GM12878 (cell line): ENCODE measurements around the gene HMCN1. TPM values are rescaled to one million over a fixed set of nuclear protein-coding genes. Genes with fewer than 3 reads are reported as not detected.

Experiments
- ATAC-seq: fragments of 200-7000 bp; cut with Tn5 transposase; 3 replicates; pipeline ENCODE4 v1.9.1; 2020; ENCODE audit warnings: mild to moderate bottlenecking, moderate library complexity
- BruUV-seq: library from RNA; stranded (reverse); fragments of 400-500 nt; replicated peaks from 2 replicates; lab custom pipeline; 2021; lab: Mats Ljungman, UMichigan
- CTCF ChIA-PET: fragments of 300-600 bp; sonication (Branson Sonifier 250); formaldehyde crosslinking; extraction: SDS; loops from one replicate; lab custom pipeline; 2021; ENCODE audit warnings: inconsistent platforms; lab: Yijun Ruan, JAX
- POLR2A ChIA-PET: fragments of 350-600 bp; formaldehyde crosslinking; extraction: SDS; loops from one replicate; lab custom pipeline; 2021; ENCODE audit warnings: inconsistent platforms; lab: Charles Lee
- RAD21 ChIA-PET: fragments of 300-600 bp; sonication (Branson Sonifier 250); formaldehyde crosslinking; loops from one replicate; lab custom pipeline; 2023; ENCODE audit warnings: antibody characterized with exemption; ENCODE audit not compliant: unreplicated experiment; lab: Charles Lee
- SMC1A ChIA-PET: fragments of 300-600 bp; sonication (Branson Sonifier 250); formaldehyde crosslinking; loops from one replicate; lab custom pipeline; 2023; ENCODE audit not compliant: unreplicated experiment, uncharacterized antibody; lab: Charles Lee
- DNase-seq: peaks from one replicate; pipeline ENCODE4 v3.0.0-alpha.2; 2011; ENCODE audit warnings: low read depth, low spot score
- FAIRE-seq: peaks from 3 replicates; lab custom pipeline; 2011; peaks lifted over from hg19 to GRCh38; lab: Jason Lieb, UNC
- H2AFZ ChIP-seq: 2 replicates; pipeline ENCODE4 v1.6.0; 2011; ENCODE audit warnings: low read depth, low read length, control low read depth; ENCODE audit not compliant: control insufficient read depth
- H3K27ac ChIP-seq: 2 replicates; pipeline ENCODE4 v1.5.1; 2011; ENCODE audit warnings: control low read depth; ENCODE audit not compliant: control insufficient read depth, insufficient read depth
- H3K27me3 ChIP-seq, 2 experiments: replicated peaks in 1 of 2; 2 replicates each; pipeline versions ENCODE4 v1.6.0 to v1.6.1; 2011; ENCODE audit warnings: low read length in 1 of 2; ENCODE audit not compliant: control insufficient read depth in 2 of 2, insufficient read depth in 2 of 2
- H3K36me3 ChIP-seq, 2 experiments: 2 replicates each; pipeline ENCODE4 v1.5.1; 2011; ENCODE audit warnings: low read length in 1 of 2; ENCODE audit not compliant: control insufficient read depth in 2 of 2, insufficient read depth in 2 of 2
- H3K4me1 ChIP-seq: 2 replicates; pipeline ENCODE4 v1.6.1; 2011; ENCODE audit warnings: mild to moderate bottlenecking, low read length, moderate library complexity, mixed read lengths; ENCODE audit not compliant: control insufficient read depth, insufficient read depth
- H3K4me2 ChIP-seq: 2 replicates; pipeline ENCODE4 v1.6.0; 2011; ENCODE audit warnings: control low read depth; ENCODE audit not compliant: control insufficient read depth, insufficient read depth
- H3K4me3 ChIP-seq: fragments of 200-600 bp; sonication (generic); 2 replicates; pipeline ENCODE4 v1.5.1; 2016
- H3K79me2 ChIP-seq: 2 replicates; pipeline ENCODE4 v1.6.0; 2011; ENCODE audit warnings: low read length; ENCODE audit not compliant: control insufficient read depth, insufficient read depth
- H3K9ac ChIP-seq: 2 replicates; pipeline ENCODE4 v1.8.0; 2011; ENCODE audit warnings: low read length, control low read depth, mixed read lengths; ENCODE audit not compliant: control insufficient read depth, insufficient read depth
- H3K9me3 ChIP-seq: replicated peaks from 3 replicates; pipeline ENCODE4 v1.5.1; 2011; ENCODE audit warnings: mild to moderate bottlenecking, low read length; ENCODE audit not compliant: control insufficient read depth, insufficient read depth
- H4K20me1 ChIP-seq: 2 replicates; pipeline ENCODE4 v1.6.0; 2011; ENCODE audit not compliant: control insufficient read depth, insufficient read depth
- CHD1 ChIP-seq: IDR thresholded peaks from 2 replicates; pipeline ENCODE4 v1.6.1; 2012; ENCODE audit warnings: low read depth, low read length, improper control_type of control experiment
- CHD4 ChIP-seq: fragments of 200-600 bp; sonication (generic); IDR thresholded peaks from 2 replicates; pipeline ENCODE4 v1.6.1; 2016; ENCODE audit warnings: mild to moderate bottlenecking
- EZH2 ChIP-seq: IDR thresholded peaks from 2 replicates; pipeline ENCODE4 v1.6.1; 2012; ENCODE audit warnings: low read depth, mild to moderate bottlenecking, control low read depth, inconsistent platforms, low read length, borderline replicate concordance; ENCODE audit not compliant: control insufficient read depth
- IKZF1 ChIP-seq: fragments of 450-650 bp; conservative IDR thresholded peaks from 2 replicates; pipeline ENCODE4 v1.6.1; 2017; ENCODE audit warnings: antibody characterized with exemption, mild to moderate bottlenecking
- JUNB ChIP-seq: IDR thresholded peaks from 2 replicates; pipeline ENCODE4 v1.6.1; 2016; ENCODE audit warnings: antibody characterized with exemption, mild to moderate bottlenecking
- MEF2B ChIP-seq: fragments of 450-650 bp; IDR thresholded peaks from 2 replicates; pipeline ENCODE4 v1.6.1; 2018; ENCODE audit warnings: mild to moderate bottlenecking, moderate library complexity; ENCODE audit not compliant: partially characterized antibody, poor library complexity, severe bottlenecking
- NFXL1 ChIP-seq: fragments of 450-650 bp; IDR thresholded peaks from 2 replicates; pipeline ENCODE4 v1.6.1; 2017; ENCODE audit warnings: antibody characterized with exemption, mild to moderate bottlenecking, borderline replicate concordance
- RFX5 ChIP-seq: IDR thresholded peaks from 2 replicates; pipeline ENCODE4 v1.6.1; 2011; ENCODE audit warnings: low read depth, low read length, improper control_type of control experiment
- ZNF24 ChIP-seq: fragments of 450-650 bp; IDR thresholded peaks from 2 replicates; pipeline ENCODE4 v1.6.1; 2017; ENCODE audit warnings: antibody characterized with exemption, mild to moderate bottlenecking
- WGBS: methylation state at CpG from one replicate; pipeline ENCODE4 v1.1.6; 2016; ENCODE audit warnings: low lambda C conversion rate; ENCODE audit not compliant: insufficient replicate concordance, insufficient coverage; ENCODE audit errors: missing lambda C conversion rate; 5-methylcytosine and 5-hydroxymethylcytosine counted together
- in situ Hi-C: fragments of 300-500 bp; cut with MboI; formaldehyde crosslinking; loops from 9 replicates; pipeline ENCODE4 v1.14.3; 2018; ENCODE audit warnings: mixed read lengths
- intact Hi-C: fragments of 100-400 bp; cut with micrococcal nuclease; formaldehyde crosslinking; loops from one replicate; pipeline ENCODE4 v1.14.2; 2022; ENCODE audit not compliant: unreplicated experiment
- polyA plus RNA-seq, 11 experiments: library from polyadenylated mRNA; depleted of rRNA in 4 of 11; unstranded in 6 of 11; stranded (reverse) in 5 of 11; fragments of >200 nt; fragmentation: Nextera tagmentation in 4 of 11; fragmentation: Illumina TruSeq in 1 of 11; extraction: Ambion mirVana in 4 of 11; extraction: Trizol in 1 of 11; gene quantifications; 1 replicate in 1 of 11; 2 replicates in 10 of 11; pipeline versions ENCODE4 v1.2.1 to v1.2.3, GENCODE V29; 2011 to 2016; ENCODE audit warnings: inconsistent platforms in 2 of 11, missing spikeins in 2 of 11, low read depth in 1 of 11
- total RNA-seq, 4 experiments: library from RNA; depleted of rRNA in 3 of 4; stranded (reverse); fragments of >200 nt in 3 of 4; fragmentation: Illumina TruSeq in 1 of 4; extraction: Trizol in 1 of 4; gene quantifications; 2 replicates each; pipeline versions ENCODE4 v1.2.1 to v1.2.3, GENCODE V29; 2013 to 2021
- TF ChIP-seq, protein P1 (sequence below): fragments of 450-650 bp; IDR thresholded peaks from 2 replicates; pipeline ENCODE4 v1.6.1; 2014; ENCODE audit warnings: mild to moderate bottlenecking

Gene HMCN1
- total and polyA plus RNA-seq, 10 of the 15 experiments (the other 5 are each of a cell fraction or from before 2014, with no cell fraction given), result under 0.01 to 0.07 TPM; not detected in 8

DNA sequence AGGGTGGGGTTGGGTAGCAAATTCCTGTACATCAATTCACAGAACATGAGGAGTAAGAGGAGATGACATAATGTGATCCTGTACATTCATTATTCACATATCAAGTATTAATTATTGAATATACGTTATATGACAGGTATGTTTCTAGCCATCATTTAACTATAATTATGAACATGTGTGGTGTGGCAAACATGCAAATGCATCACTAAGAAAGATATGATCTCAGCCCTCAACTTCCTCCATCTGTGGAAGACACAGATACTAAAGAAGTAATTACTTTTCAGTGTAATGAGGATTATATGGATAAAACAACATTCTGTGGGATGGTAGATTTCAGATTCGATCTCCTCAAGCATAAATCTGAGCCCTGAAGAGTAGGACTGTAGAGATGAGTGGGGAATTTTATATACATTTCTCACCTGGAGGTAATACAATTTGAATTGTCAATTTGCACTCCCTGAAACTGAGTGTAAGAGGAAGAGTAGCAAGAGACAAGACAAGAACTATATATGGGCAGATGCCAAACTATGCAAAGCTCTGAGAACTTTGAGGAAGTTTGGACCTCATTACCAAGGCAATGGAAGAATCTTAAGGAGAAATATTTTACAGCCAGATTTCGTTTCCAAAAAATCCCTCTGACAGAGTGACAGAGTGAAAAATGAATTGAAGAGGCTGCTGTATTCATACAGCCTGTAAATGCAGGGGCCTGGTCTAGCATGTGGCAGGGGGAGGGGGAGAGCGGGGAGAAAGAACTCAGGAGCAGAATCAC is 365.3 kb downstream of the HMCN1 start:
- ATAC-seq (no peak), DNase-seq (no peak), FAIRE-seq (peak; percentile 23)
- ChIA-PET RAD21 (no interaction called here), POLR2A (no interaction called here), SMC1A (no interaction called here), CTCF (no interaction called here)
- no peaks in the 10 kb centered on the region for H3K4me1 ChIP-seq
- TF ChIP-seq, protein P1, sequence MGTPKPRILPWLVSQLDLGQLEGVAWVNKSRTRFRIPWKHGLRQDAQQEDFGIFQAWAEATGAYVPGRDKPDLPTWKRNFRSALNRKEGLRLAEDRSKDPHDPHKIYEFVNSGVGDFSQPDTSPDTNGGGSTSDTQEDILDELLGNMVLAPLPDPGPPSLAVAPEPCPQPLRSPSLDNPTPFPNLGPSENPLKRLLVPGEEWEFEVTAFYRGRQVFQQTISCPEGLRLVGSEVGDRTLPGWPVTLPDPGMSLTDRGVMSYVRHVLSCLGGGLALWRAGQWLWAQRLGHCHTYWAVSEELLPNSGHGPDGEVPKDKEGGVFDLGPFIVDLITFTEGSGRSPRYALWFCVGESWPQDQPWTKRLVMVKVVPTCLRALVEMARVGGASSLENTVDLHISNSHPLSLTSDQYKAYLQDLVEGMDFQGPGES, result no peak
- TF ChIP-seq NFXL1, result no peak
- TF ChIP-seq EZH2, result no peak
- TF ChIP-seq MEF2B, result no peak
- TF ChIP-seq JUNB, result no peak
- no peak for TF ChIP-seq IKZF1
- TF ChIP-seq CHD4, result no peak
- TF ChIP-seq ZNF24, result no peak
- TF ChIP-seq RFX5, result no peak
- TF ChIP-seq CHD1, result no peak
- no peaks in the 10 kb centered on the region for H3K36me3 ChIP-seq
- H2AFZ ChIP-seq, result no peak overlapping the region
- no peaks in the 10 kb centered on the region for H4K20me1 ChIP-seq
- no TSS peak for BruUV-seq
- WGBS, result 7% methylated on average over 3 of the region's 4 CpGs
- no peak overlapping the region for H3K9ac ChIP-seq
- no peak overlapping the region for H3K4me3 ChIP-seq
- H3K27ac ChIP-seq, result no peak overlapping the region
- intact Hi-C loops (loop anchor here (10.0 kb wide), 1 partner anchor 65 kb away; no protein-coding TSS in a partner anchor), in situ Hi-C loops (no loop called here)
- no peaks in the 10 kb centered on the region for H3K79me2 ChIP-seq
- no peaks in the 10 kb centered on the region for H3K9me3 ChIP-seq
- H3K4me2 ChIP-seq, result no peak overlapping the region
- H3K27me3 ChIP-seq, result no peaks in the 10 kb centered on the region
